ENCODE results near the gene NMNAT2.
A peak's percentile ranks its signal among the peaks of the same experiment; 100 is the strongest.
"Not testable (repeated sequence)": the region's sequence is repeated elsewhere in the genome, so short reads cannot be mapped to it uniquely, and the experiment has no call there.

Gene NMNAT2

DNA sequence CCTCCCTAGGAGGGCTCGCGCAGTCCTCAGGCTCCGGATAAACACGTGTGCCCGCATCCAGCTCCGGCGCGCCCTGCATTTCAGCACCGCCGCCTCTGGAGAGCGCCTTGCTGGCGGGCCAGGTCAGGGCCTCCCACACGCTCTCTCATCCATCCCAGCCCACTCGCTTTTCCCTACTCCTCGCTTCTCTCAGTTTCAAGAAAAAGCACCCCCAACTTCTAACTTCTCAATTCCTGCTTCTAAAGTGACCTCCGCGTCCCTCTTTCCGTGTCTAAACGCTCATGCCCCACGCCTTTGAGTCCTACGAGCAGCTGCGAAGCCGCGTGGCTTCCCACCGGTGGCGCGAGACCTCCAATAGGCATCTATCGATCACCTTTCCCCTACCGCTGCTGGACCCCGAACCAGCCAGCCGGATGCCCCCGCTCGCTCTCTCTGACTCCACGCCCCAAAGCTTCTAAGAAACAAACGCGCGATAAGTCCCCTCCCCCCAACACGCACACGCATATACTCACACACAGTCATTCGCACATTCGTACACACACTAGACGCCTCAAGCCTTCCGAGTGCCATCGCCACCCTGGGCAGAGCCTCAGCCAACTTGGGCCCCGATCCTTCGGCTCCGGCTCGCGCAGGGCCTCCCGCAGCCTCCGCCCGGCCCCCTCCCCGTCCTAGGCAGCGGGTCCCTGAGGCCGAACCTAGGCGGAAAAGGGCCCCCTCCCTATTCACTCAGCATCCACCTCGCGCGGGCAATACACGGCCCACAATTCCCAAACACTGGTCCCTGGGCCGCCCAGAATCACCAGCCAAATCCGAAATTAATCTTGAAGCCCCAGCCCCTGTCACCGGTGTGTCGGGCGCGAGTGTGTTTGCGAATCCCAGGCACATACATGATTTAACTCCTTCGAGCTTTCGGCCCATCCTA, 1.1 kb downstream of the NMNAT2 start:
- DNase-seq, result no peak

DNA sequence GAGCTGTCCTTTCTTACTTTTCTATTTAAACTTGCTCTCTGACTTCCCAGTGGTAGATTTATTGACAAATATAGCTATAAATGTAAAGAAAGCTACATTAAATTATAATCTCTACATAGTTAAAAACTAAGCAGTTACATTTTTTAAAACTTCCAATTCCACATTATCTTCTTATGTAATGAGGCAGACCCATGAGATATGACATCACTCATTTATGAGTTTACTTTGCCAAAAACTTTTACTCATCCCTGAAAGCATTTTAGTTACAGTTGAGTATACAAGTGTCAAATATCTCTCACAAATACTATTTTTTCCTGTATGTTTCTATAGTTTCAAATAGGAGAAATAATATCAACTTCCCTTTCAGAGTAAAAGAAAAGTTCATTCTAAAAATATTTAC, 3.8 kb downstream of the NMNAT2 start:
- peak; percentile 47 for DNase-seq

DNA sequence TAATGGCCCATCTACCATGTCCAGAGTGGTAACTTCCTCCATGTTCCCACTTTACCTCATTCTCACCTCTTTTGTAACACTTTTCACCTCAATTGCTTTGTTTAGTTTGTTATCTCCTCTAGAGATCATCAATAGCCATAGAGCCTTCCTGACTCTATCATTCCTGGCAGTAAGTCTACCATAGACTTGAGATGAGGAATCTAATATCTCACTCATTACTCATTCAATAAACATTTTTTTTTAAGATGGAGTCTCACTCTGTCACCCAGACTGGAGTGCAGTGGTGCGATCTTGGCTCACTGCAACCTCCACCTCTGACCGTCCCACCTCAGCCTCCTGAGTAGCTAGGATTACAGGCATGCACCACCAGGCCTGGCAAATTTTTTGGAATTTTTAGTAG, 7.1 kb downstream of the NMNAT2 start:
- DNase-seq, result peak; percentile 26

DNA sequence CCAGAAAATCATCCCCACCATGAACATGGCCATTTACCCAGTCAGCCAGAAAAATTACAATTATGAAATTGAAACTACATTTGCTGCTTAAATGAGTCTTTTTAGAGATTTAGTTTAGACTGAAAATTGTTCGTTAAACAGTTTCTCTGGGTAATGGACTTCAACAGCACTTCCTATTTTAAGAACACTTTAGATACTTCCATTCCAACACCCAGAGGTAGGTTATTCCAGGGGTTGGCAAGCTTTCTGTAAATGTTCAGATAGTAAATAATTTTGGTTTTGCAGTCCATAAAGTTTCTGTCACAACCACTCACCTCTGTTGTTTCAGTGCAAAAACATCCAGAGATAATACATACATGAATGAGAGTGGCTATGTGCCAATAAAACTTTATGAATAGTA, 10.2 kb downstream of the NMNAT2 start:
- DNase-seq, result no peak

DNA sequence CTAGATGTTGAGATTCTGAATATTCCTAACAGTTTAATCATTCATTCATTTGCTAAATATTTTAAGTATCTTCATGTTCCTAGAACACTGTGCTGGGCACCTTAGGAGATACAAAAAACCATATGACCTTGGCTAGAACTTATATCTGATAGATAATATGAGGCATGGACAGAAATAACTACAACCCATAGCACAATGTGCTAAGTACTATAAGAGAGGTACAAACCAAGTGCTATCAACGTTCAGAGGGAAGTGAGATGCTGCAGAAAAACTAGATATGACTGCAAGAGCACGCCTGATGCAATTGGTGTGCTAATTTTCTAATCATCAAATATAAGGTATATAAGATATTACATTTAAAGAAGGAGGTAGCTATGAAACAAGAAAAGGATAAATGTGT, 10.7 kb downstream of the NMNAT2 start:
- DNase-seq, result no peak

DNA sequence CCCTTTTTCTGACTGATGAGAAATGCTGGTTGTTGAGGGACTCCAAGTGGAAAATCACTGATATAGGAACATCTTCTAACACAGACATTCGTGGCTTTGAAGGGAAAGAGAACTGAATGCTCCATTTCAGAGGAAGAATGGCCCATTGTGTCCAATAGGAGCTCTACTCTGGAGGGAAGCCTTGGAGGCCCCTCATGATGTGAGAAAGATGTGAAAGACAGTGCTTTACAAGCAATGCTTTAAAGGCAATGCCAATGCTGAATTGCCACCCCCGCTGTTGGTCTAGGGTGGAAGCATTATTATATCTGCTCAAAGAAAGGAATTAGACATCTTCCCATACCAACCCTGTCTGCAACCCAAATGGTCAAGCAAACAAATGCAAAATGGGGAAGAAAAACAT, 13.7 kb downstream of the NMNAT2 start:
- DNase-seq, result no peak

DNA sequence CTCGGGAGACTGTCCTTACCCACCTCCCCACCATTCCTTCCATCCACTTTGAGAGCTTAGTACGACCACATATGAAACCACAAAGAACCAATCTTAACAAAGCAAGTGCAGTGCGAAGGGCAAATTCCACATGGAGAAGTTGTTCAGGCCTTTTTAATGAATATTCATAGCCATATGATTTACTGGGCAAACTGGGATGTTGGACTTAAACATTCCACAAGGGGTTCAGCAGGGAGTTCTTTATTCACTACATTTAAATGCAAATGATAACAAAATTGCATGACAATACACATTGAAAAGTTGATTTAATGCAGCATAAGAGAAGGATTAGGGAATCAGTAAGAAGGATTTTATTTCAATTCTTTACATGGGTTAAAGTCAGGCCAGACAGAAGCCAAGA, 14.7 kb downstream of the NMNAT2 start:
- no peak for DNase-seq

DNA sequence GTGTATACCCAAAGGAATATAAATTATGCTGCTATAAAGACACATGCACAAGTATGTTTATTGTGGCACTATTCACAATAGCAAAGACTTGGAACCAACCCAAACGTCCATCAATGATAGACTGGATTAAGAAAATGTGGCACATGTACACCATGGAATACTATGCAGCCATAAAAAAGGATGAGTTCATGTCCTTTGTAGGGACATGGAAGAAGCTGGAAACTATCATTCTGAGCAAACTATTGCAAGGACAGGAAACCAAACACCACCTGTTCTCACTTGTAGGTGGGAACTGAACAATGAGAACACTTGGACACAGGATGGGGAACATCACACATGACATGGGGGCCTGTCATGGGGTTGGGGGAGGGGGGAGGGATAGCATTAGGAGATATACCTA, 16.6 kb downstream of the NMNAT2 start:
- DNase-seq, result not testable (repeated sequence)

DNA sequence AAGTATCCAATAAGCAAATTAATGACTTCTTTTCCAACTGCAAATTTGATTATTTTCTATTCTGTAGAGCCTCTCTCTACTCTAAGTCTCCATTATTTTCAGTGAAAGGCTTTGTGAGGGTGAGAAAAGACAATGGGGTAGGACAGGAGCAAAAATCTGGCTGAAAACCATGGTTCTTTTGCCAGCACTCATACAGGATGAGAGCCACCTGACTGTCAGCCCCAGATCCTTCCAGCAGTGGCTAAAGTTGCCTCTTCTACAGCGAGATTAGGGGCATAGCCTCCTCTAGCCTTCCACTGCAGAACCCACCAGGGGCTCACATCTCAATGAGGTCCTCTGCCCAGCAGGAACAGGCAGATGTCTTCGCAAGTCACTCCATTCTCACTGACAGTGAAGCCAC, 23.7 kb downstream of the NMNAT2 start:
- peak; percentile 20 for DNase-seq

DNA sequence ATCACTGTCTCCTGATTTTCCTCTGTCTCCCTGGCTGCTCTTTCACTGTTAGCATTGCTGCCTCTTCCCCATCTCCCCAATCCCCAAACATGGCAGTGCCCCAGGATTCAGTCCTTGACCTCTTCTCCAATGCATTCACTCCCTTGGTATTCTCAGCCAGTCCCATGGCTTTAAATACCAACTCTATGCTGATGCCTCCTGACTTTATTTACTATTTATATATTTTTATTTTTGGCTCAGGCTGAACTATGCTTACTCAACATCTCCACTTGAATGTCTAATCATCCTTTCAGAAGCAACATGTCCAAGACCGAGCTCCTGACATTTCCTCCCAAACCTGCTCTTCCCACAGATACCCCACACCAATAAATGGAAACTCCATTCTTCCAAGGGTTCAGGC, 26.3 kb downstream of the NMNAT2 start:
- DNase-seq, result no peak

DNA sequence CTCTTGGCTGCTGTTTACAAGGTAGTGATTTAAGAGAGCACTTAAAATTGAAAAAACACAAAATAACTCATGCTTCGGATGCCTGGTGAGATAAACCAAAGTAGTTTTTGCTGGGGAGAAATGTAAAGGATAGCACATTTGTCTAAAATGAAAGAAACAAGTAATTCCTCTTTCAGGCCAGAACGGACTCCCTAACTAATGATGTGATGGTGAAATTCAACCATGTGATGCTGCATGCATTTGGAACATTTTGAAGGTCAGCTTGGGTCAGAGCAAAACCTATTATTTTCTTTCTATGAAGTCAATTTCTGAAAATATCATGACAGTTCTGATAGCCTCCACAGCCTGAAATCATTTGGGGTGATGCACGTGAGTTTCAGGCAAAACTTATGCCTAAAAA, 27.6 kb downstream of the NMNAT2 start:
- no peak for DNase-seq

DNA sequence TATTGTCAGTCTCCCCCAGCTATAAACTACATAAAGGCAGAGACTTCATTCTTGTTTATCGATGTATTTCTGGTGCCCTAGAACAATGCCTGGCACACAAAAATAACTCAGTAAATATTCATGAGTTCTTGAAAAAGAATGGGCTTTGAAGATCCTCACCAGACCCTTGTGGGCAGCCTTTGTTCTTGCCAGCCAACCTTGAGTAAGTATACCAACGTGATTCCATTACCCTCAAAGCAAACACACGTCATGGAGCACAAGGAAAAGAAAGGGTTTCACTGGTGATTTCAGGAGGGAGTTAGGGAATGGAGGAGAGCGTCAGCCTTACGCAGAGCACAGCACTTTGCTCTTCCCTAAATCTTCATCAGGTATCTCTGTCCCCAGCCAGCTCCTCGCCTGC, 29.4 kb downstream of the NMNAT2 start:
- DNase-seq, result no peak

DNA sequence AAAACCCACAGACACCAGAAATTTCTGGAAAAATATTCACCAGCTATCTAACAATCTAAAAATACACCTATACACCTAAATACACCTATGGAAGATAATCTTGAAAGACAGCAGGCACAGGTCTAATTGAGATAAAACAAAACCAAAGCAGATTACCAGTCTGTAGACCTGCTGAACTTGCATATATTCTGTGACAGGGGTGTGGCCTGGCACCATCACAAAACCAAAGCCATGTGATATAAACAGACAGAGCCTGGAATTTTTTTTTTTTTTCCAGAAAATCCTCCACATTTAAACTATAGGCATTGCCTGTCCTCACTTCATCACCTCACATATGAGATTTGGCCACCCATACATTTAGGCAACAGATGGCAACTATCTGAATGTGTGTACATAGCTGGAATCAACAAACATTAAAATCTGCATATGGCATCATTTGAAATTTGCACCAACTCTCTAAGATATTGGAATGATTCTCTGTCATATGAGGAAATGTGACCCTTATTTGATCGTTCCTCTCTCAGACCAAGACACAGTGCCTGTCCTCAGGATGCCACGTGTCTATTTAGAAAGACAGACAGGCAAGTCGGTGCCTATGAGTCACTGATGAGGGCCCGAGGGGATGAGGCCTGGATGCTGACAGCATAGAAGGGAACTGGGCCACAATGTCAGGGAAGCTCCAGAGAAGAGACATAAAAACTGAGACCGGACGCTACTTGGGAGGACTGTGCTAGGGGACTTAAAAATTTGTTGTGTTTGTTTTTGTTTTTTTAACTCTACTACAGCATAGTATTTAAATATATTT, 32.6 kb downstream of the NMNAT2 start:
- no peak for DNase-seq

DNA sequence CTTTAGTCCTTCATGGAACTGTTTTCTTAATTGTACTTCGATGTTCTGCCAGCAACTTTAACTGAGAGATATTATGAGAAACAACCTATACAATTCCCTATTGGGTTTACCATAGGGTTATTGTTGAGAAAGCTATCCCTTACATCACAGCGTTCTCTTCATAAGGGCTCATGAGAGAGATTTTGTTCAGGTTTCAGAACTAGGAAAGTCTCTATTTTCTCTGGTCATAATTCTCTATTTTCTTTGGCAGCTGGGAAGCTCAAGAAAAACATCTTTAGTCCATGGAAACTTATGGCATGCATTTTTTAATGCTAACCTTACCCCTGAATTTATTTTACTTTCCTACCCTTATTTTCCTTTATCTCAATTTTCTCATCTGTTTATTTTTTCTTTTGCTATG, 38.2 kb downstream of the NMNAT2 start:
- DNase-seq, result no peak

DNA sequence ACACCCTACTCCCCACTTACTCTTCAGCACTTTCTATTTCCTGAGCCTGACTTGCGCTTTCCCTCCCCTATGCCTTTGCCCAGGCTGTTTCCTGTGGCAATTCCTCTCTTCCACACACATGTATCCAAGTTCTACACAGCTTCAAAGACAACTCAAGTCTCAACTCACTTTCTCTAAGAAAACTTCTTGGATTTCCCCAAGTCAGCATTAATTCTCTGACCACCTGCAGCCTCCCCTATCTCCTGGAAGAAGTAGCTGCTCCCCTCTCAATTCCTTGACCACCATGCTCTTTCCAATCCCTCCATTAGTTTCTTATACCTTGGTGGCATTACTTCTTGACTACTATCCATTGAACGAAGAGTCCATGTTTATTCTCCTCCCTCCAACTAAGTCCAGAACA, 42.8 kb downstream of the NMNAT2 start:
- no peak for DNase-seq

DNA sequence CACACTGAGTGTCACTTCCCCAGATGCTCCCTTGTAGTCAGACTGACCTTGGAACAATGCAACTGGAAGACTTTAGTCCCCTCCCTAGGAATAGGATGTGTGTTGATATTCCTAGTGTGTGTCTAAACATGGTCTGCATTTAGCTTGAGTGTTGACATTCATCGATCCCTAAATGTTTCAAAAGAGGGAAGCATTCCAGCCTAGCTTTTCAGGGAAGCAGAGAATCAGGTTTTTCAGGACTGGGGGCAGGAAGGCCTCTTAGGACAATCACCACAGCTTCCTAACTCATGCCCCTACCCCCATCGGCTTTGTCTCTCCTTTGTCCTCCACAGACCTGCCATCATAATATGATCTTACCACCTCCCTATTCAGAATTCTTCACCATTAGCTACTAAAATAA, 43.4 kb downstream of the NMNAT2 start:
- DNase-seq, result no peak

DNA sequence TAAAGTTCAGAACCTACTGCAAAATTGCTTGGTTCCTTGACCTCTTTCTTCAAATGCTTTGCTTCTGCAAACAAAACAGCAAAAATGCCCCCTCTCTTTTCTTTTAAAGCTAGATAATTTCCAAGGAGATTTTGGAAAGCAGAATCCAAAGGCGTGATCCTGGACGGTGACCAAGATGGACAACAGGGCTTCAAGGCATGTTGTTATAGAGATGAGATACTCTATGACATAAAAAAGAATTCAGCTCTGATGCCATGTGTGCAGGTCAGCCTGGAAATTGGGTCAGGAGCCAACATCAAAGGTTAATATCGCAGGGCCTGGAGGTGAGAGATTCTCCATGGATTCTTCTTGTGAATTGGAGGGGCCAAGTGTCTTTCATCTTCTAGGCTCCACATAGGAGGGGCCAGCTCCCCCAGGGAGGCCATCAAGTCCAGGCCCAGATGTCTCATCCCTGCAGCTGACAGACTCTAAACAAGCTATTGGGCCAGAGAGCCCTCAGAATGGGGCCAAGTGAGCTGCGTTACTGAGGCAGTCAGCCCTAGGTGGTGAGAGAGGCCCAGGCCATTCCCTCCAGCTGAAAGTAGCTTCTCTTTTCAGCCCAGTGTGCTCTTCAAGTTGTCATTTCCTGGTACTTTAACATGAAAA, 45.5 kb downstream of the NMNAT2 start:
- no peak for DNase-seq

DNA sequence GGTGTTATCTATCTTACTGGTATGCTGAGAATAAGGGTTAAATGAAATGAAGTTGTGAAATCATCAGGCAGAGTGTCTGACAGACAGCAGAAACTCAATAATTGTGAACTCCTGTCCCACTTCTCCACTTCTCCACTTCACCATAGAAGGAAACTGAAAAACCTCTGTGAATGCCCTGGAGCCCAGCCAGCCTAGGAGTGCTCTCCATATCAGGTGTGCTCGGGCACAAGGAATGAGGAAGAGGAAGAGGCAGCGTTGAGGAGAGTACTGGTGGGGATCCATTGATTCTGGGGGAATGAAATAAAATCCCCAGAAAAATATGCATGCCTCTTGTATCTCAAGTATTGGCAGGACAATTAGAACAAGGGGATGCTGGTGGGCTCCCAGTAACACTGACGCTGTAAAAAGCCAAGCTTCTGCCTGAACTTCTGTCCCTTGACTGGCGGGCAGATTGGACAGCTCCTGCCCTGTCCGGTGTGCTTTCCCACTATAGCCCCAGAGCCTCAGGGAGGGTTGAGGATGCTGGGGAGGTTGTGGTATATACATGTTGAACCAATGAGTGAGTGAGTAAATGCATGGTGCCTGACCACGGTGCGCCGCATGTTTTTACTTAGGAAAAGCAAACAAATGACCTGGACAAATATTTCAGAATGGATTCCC, 47.7 kb downstream of the NMNAT2 start:
- DNase-seq, result no peak

DNA sequence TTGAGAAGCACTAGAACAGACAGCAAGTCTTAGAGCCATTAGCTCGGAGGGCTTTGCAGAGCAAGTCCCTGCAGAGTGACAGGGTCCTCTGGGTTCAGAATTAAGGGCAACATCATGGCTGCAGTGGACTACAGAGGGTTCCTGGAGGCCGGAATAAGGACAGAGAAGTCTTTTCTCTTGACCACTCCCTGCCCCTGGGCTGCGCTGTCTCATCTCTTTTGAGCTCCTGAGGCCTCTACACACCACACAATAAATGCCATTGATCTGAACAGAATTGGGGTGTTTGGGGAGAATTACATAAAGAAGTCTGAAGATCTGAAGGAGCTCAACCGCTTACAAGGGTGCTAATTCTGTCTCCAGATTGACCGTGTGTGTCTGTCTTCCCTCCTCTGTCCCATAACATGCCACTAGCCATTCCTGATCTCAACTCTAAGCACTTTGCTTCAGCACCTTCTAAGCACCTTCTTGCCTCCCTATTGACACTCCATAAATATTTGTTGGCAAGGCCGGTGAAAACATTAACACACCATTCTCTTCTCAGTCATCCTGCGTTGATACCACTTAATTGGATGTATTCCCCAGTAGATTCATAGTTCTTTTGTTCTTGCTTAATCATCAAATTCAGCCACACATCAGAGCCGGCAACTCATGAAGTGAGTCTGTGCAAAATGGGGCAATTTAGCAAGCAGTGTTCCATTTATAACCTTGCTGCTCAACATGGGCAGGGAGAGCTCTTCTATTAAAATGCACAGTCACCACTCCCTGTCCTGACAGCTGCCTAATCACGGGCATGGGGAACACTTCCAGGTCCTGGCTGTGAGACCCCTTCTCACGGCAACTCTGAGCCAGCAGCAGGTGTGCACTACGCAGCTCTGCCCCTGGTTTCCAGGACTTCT, 49.7 kb downstream of the NMNAT2 start:
- no peak for DNase-seq

DNA sequence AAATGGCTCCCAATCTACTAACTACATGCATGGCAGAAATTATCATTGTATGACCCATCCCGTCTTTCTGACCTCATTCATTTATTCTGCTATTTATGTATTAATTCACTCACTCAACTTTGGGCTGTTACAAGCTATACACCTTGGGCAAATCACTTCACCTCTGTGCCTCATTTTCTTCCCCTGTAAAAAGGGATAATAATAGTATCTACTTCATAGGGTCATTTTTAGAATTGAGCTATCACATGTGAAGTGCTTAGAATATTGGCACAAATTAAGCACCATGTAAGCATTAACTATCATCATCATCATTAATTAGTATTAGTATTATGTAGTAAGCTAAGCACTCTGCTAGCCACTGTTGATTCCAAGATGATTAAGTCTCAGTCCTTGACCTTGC, 52.1 kb downstream of the NMNAT2 start:
- no peak for DNase-seq

DNA sequence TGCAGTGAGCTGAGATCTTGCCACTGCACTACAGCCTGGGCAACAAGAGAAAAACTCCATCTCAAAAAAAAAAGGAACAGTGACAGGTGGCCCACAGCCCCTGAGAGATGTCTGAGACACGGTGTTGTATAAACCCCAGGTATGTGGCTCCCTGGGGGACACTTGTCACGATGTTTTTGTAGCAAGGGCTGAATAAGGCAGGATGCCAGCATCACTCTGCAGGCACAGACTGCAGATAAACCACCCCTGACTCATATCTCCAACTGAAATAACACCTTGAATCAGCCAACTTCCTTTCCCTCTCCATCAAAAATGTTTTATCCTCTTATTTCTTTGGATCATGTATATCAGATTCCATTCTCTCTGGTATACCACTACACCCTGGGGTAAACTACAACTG, 52.5 kb downstream of the NMNAT2 start:
- DNase-seq, result no peak

DNA sequence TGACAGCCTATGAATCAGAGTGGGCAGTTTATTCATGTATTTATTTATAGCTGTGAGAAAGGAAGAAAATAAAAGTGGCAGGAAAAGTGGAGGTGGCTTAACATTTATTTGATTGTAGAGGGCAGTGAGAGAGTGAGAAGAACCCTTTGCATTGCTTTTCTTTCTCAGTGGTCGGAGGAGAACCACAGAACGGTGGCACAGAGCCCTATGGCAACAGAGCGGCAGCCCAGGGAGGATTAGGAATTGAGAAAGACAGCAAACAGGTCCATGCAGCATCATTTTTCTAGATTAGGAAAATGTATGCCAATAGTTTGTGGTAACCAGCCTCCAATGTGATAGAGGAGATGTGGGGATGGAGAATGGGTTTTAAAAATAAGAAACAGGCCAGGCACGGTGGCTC, 53.1 kb downstream of the NMNAT2 start:
- DNase-seq, result no peak

Data from HCEC 1CT (cell line).